Panc1 (cell line): ENCODE data around the gene IMPG2.

Experiments
- CTCF ChIP-seq: fragments of 450-650 bp; IDR thresholded peaks from 2 replicates; pipeline ENCODE4 v1.5.1; 2017; ENCODE audit warnings: mild to moderate bottlenecking
- POLR2AphosphoS5 ChIP-seq: IDR thresholded peaks from 2 replicates; pipeline ENCODE4 v1.6.1; 2012; ENCODE audit warnings: mild to moderate bottlenecking, low read depth, low read length, moderate library complexity
- REST ChIP-seq, 2 experiments: IDR thresholded peaks; 2 replicates each; pipeline ENCODE4 v1.6.1; 2011 to 2012; ENCODE audit warnings: low read depth in 2 of 2, control low read depth in 1 of 2, low read length in 1 of 2, mild to moderate bottlenecking in 1 of 2, moderate library complexity in 1 of 2; ENCODE audit not compliant: insufficient read depth in 1 of 2
- SIN3A ChIP-seq: IDR thresholded peaks from 2 replicates; pipeline ENCODE4 v1.6.1; 2012; ENCODE audit warnings: low read depth, mild to moderate bottlenecking, low read length, moderate library complexity, borderline replicate concordance; ENCODE audit not compliant: insufficient read depth

GRCh38 chr3:101182734-101183133 lies 137.6 kb downstream of the IMPG2 start:
- TF ChIP-seq CTCF, result no peak
- no peak for TF ChIP-seq POLR2AphosphoS5
- TF ChIP-seq REST (IDR thresholded peaks at IDR 0.05; ENCODE audit: insufficient read depth in 1 of 2, low read depth in 2 of 2, low read length in 1 of 2), result no peak
- no peak for TF ChIP-seq SIN3A
